K562 (cell line): ENCODE results near the gene SERAC1. TPM values are rescaled to one million over a fixed set of nuclear protein-coding genes. Genes with fewer than 3 reads are reported as not detected.

Experiments
- ATAC-seq: fragments of 200-7000 bp; cut with Tn5 transposase; 3 replicates; pipeline ENCODE4 v1.9.1; 2020; ENCODE audit warnings: moderate library complexity
- BruUV-seq: library from RNA; stranded (reverse); fragments of 400-500 nt; replicated peaks from 2 replicates; lab custom pipeline; 2021; lab: Mats Ljungman, UMichigan
- CTCF ChIA-PET: fragments of 300-600 bp; formaldehyde crosslinking; extraction: SDS; loops from one replicate; lab custom pipeline; 2021; ENCODE audit warnings: low intra/inter-chr PET ratio; lab: Yijun Ruan, JAX
- POLR2A ChIA-PET: fragments of 300-600, 350-650 bp; sonication (Branson Sonifier 250); formaldehyde crosslinking; extraction: SDS; loops from one replicate; lab custom pipeline; 2021; ENCODE audit warnings: antibody characterized with exemption, inconsistent platforms; lab: Yijun Ruan, JAX
- DNase-seq, 4 experiments: peaks; one replicate each; pipeline versions ENCODE4 v3.0.0 to v3.0.0-alpha.2; 2011 to 2018; ENCODE audit warnings: low spot score in 3 of 4, mixed read lengths in 3 of 4; ENCODE audit errors: extremely low read depth in 1 of 4
- FAIRE-seq: peaks from 2 replicates; lab custom pipeline; 2011; peaks lifted over from hg19 to GRCh38; lab: Jason Lieb, UNC
- H2AFZ ChIP-seq: 2 replicates; pipeline ENCODE4 v1.6.0; 2011; ENCODE audit warnings: low read depth, low read length, control low read depth, inconsistent platforms
- H3K27ac ChIP-seq: fragments of 200-600 bp; 3 replicates; pipeline ENCODE4 v1.8.0; 2011; ENCODE audit warnings: low read depth, mild to moderate bottlenecking, control low read depth, inconsistent platforms, low read length, moderate library complexity, mixed read lengths; ENCODE audit errors: extremely low read depth
- H3K27me3 ChIP-seq, 2 experiments: fragments of 300-600 bp in 1 of 2; 2 replicates in 1 of 2; 3 replicates in 1 of 2; pipeline versions ENCODE4 v1.6.0 to v1.8.0; 2011; ENCODE audit warnings: inconsistent platforms in 2 of 2, low read length in 2 of 2, mild to moderate bottlenecking in 1 of 2, mixed read lengths in 1 of 2, moderate library complexity in 1 of 2; ENCODE audit not compliant: control insufficient read depth in 2 of 2, insufficient read depth in 2 of 2
- H3K36me3 ChIP-seq: fragments of 300-600 bp; 3 replicates; pipeline ENCODE4 v1.8.0; 2011; ENCODE audit warnings: mild to moderate bottlenecking, low read length, inconsistent platforms; ENCODE audit not compliant: control insufficient read depth, insufficient read depth
- H3K4me1 ChIP-seq, 2 experiments: fragments of 200-600 bp in 1 of 2; replicated peaks in 1 of 2; 2 replicates in 1 of 2; 3 replicates in 1 of 2; pipeline versions ENCODE4 v1.5.1 to v1.8.0; 2011; ENCODE audit warnings: inconsistent platforms in 2 of 2, low read length in 2 of 2, mild to moderate bottlenecking in 1 of 2, mixed read lengths in 1 of 2, moderate library complexity in 1 of 2; ENCODE audit not compliant: control insufficient read depth in 2 of 2, insufficient read depth in 2 of 2
- H3K4me2 ChIP-seq: 2 replicates; pipeline ENCODE4 v1.6.1; 2011; ENCODE audit warnings: low read length, control low read depth, inconsistent platforms, mixed read lengths; ENCODE audit not compliant: insufficient read depth
- H3K4me3 ChIP-seq: fragments of 200-600 bp; sonication (generic), shearing (Covaris generic); 2 replicates; pipeline ENCODE4 v1.5.1; 2016; ENCODE audit warnings: control low read depth, inconsistent platforms
- H3K79me2 ChIP-seq: fragments of 200-600 bp; 3 replicates; pipeline ENCODE4 v1.8.0; 2011; ENCODE audit warnings: low read length, inconsistent platforms; ENCODE audit not compliant: control insufficient read depth, insufficient read depth
- H3K9ac ChIP-seq, 2 experiments: 2 replicates each; pipeline versions ENCODE4 v1.6.0 to v1.6.1; 2011; ENCODE audit warnings: low read depth in 2 of 2, low read length in 2 of 2, control low read depth in 1 of 2, inconsistent platforms in 1 of 2, mild to moderate bottlenecking in 1 of 2, mixed read lengths in 1 of 2; ENCODE audit not compliant: insufficient read depth in 1 of 2
- H3K9me1 ChIP-seq: one replicate; pipeline ENCODE4 v1.6.0; 2011; ENCODE audit warnings: inconsistent platforms, mild to moderate bottlenecking, low read length, moderate library complexity; ENCODE audit not compliant: control insufficient read depth, insufficient read depth
- H3K9me3 ChIP-seq: replicated peaks from 2 replicates; pipeline ENCODE4 v1.5.1; 2011; ENCODE audit warnings: low read depth, low read length, inconsistent platforms; ENCODE audit not compliant: control insufficient read depth, insufficient read depth
- H4K20me1 ChIP-seq: replicated peaks from 2 replicates; pipeline ENCODE4 v1.6.1; 2011; ENCODE audit warnings: low read length, inconsistent platforms, mixed read lengths; ENCODE audit not compliant: control insufficient read depth, insufficient read depth
- ADNP ChIP-seq: fragments of 200-800 bp; sonication (Bioruptor generic); IDR thresholded peaks from 2 replicates; pipeline ENCODE4 v1.6.1; 2016; ENCODE audit warnings: missing genetic modification characterization, missing compliant biosample characterization
- CEBPB ChIP-seq: fragments of 450-650 bp; IDR thresholded peaks from 2 replicates; pipeline ENCODE4 v1.6.1; 2016; ENCODE audit warnings: missing genetic modification characterization, missing compliant biosample characterization
- CEBPG ChIP-seq, 3 experiments: fragments of 200-800 bp in 1 of 3; sonication (Bioruptor generic) in 1 of 3; sonication (generic) in 1 of 3; formaldehyde crosslinking in 1 of 3; IDR thresholded peaks in 2 of 3; conservative IDR thresholded peaks in 1 of 3; 2 replicates each; pipeline versions ENCODE4 v1.6.1 to v1.8.0; 2016 to 2022; ENCODE audit warnings: missing compliant biosample characterization in 2 of 3, missing genetic modification characterization in 2 of 3, mild to moderate bottlenecking in 1 of 3, missing genetic modification reagents in 1 of 3
- EGR1 ChIP-seq: fragments of 450-650 bp; conservative IDR thresholded peaks from 2 replicates; pipeline ENCODE4 v1.6.1; 2017; ENCODE audit warnings: mild to moderate bottlenecking
- NR0B1 ChIP-seq: fragments of 450-650 bp; IDR thresholded peaks from one replicate; pipeline ENCODE4 v1.6.1; 2018; ENCODE audit warnings: mild to moderate bottlenecking, moderate library complexity; ENCODE audit not compliant: partially characterized antibody
- NR2C1 ChIP-seq, 2 experiments: fragments of 450-650 bp; IDR thresholded peaks; 2 replicates each; pipeline ENCODE4 v1.6.1; 2017; ENCODE audit warnings: mild to moderate bottlenecking in 2 of 2, antibody characterized with exemption in 1 of 2, inconsistent platforms in 1 of 2, missing compliant biosample characterization in 1 of 2, missing genetic modification characterization in 1 of 2
- PKNOX1 ChIP-seq: fragments of 450-650 bp; IDR thresholded peaks from 2 replicates; pipeline ENCODE4 v1.6.1; 2016
- RBM25 ChIP-seq: fragments of 200-400 bp; formaldehyde crosslinking; IDR thresholded peaks from 2 replicates; pipeline ENCODE4 v1.6.1; 2018; ENCODE audit warnings: low read length, low read depth, moderate library complexity; ENCODE audit not compliant: severe bottlenecking
- SAFB ChIP-seq: fragments of 200-400 bp; formaldehyde crosslinking; IDR thresholded peaks from 2 replicates; pipeline ENCODE4 v1.6.1; 2017; ENCODE audit warnings: low read depth, low read length, borderline replicate concordance
- WGBS: fragments of 100-300 bp; shearing (Covaris generic); methylation state at CpG from one replicate; pipeline ENCODE4 v1.1.6; 2016; ENCODE audit warnings: low coverage, mixed read lengths; ENCODE audit not compliant: insufficient coverage; ENCODE audit errors: missing lambda C conversion rate; 5-methylcytosine and 5-hydroxymethylcytosine counted together
- in situ Hi-C: fragments of 300-500 bp; cut with MboI; formaldehyde crosslinking; loops from 4 replicates; pipeline ENCODE4 v1.15.0; 2018; ENCODE audit warnings: inconsistent platforms, mixed read lengths
- intact Hi-C: fragments of 100-400 bp; cut with micrococcal nuclease; formaldehyde crosslinking; loops from 2 replicates; pipeline ENCODE4 v1.14.2; 2022
- polyA plus RNA-seq, 8 experiments: library from polyadenylated mRNA; depleted of rRNA in 4 of 8; stranded (reverse) in 5 of 8; unstranded in 3 of 8; fragments of >200 nt; fragmentation: Nextera tagmentation in 2 of 8; fragmentation: Illumina TruSeq in 1 of 8; extraction: Ambion mirVana in 2 of 8; extraction: Trizol in 1 of 8; gene quantifications; 2 replicates each; pipeline versions ENCODE4 v1.2.1 to v1.2.3, GENCODE V29; 2011 to 2014; ENCODE audit warnings: inconsistent platforms in 1 of 8, missing spikeins in 1 of 8
- total RNA-seq, 7 experiments: library from RNA; depleted of rRNA in 6 of 7; stranded (reverse); fragments of >200 nt in 6 of 7; fragmentation: Illumina TruSeq in 2 of 7; extraction: Trizol in 2 of 7; gene quantifications; 2 replicates each; pipeline versions ENCODE4 v1.2.1 to v1.2.3, GENCODE V29; 2011 to 2021; ENCODE audit warnings: low replicate concordance in 1 of 7
- TF ChIP-seq, protein P1 (sequence below), 2 experiments: fragments of 450-650 bp in 1 of 2; sonication (generic) in 1 of 2; formaldehyde crosslinking in 1 of 2; IDR thresholded peaks in 1 of 2; conservative IDR thresholded peaks in 1 of 2; 2 replicates each; pipeline versions ENCODE4 v1.6.1 to v1.8.1; 2016 to 2023; ENCODE audit warnings: mild to moderate bottlenecking in 2 of 2, moderate library complexity in 2 of 2, inconsistent platforms in 1 of 2, missing genetic modification reagents in 1 of 2
- TF ChIP-seq, protein P2 (sequence below), 2 experiments: IDR thresholded peaks in 1 of 2; conservative IDR thresholded peaks in 1 of 2; 2 replicates each; pipeline ENCODE4 v1.6.1; 2016; ENCODE audit warnings: low read depth in 2 of 2, mild to moderate bottlenecking in 1 of 2, missing compliant biosample characterization in 1 of 2, missing genetic modification characterization in 1 of 2, moderate library complexity in 1 of 2

The SERAC1 gene
- total and polyA plus RNA-seq, 9 of the 15 experiments (the other 6 are each of a cell fraction or from before 2014, with no cell fraction given), result 1.8 to 6.2 (median 2.8) TPM

DNA sequence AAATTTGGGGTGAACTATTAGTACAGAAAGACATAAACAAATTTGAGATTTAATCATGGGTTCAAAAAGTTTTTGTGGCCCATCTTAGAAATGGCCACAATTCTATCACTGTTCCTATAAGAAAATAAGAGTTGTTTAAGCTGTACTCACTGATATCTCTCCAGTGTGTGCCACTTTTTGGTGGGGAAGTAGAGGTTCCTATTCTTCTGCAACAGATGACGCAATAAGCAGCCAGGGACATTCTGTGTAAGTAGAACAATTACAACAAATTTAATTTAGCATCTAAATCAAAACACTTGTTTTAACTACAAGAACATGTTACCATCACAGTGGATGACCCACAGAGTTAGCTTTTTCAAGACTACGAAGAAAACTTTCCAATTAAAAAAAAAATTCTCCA is 9.9 kb downstream of the SERAC1 start (continued):
- TF ChIP-seq CEBPG (CRISPR knock-in tag; IDR thresholded peaks at IDR 0.05) (peak; percentile 62), CEBPG (tag; conservative IDR thresholded peaks at IDR 0.05 in 1 of 2, IDR thresholded peaks at IDR 0.05 in 1 of 2) (peak; percentile 78 to 89), SAFB (no peak), CEBPB (tag) (peak; percentile 94)
- TF ChIP-seq, protein P1, sequence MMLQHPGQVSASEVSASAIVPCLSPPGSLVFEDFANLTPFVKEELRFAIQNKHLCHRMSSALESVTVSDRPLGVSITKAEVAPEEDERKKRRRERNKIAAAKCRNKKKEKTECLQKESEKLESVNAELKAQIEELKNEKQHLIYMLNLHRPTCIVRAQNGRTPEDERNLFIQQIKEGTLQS (IDR thresholded peaks at IDR 0.05), result peak; percentile 66
- TF ChIP-seq, protein P1 (CRISPR knock-in tag; conservative IDR thresholded peaks at IDR 0.05), result no peak

DNA sequence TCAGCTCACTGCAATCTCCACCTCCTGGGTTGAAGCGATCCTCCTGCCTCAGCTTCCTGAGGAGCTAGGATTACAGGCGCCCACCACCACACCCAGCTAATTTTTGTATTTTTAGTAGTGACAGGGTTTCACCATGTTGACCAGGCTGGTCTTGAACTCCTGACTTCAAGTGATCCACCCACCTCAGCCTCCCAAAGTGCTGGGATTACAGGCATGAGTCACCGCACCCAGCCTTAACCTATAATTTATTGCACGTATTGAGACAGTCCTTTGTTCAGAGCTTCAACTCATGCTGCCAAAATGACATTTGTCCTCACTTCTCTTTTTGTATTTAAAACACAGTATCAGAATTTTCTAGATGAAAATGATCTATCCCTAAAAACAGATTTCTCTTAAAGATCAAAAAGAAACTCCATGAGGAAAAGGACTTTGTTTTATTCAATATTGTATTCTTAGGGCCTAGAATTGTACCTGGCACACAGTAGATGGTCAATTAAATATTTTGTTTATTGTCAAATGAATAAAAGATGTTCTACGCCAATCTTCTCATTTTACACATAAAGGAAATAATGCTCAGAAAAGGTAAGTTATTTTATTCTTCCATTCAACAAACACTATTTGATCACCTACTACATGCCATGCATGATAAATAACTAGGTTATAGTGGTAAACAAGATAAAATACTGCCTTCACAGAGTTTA is 10.8 kb downstream of the SERAC1 start:
- Histone ChIP-seq H3K79me2 (no peaks in the 10 kb centered on the region), H4K20me1 (no peaks in the 10 kb centered on the region), H3K27me3 (no peaks in the 10 kb centered on the region), H3K4me1 (no peaks in the 10 kb centered on the region), H3K4me2 (no peak overlapping the region), H3K36me3 (no peaks in the 10 kb centered on the region), H3K9me3 (no peaks in the 10 kb centered on the region), H3K4me3 (no peak overlapping the region), H3K9ac (no peak overlapping the region), H2AFZ (no peak overlapping the region), H3K9me1 (no peaks in the 10 kb centered on the region), H3K27ac (no peak overlapping the region)
- DNase-seq, result peak in 1 of 4 experiments; percentile 12
- intact Hi-C loops, result no loop called here
- ChIA-PET POLR2A (interaction anchor here (0.9 kb wide), 1 partner anchor 10 kb away, joined by 3 read pairs; no protein-coding TSS in a partner anchor), CTCF (no interaction called here)
- 44% methylated on average over 5 of the region's 5 CpGs for WGBS
- no peak for ATAC-seq
- no peak for FAIRE-seq
- BruUV-seq, result no TSS peak
- in situ Hi-C loops, result no loop called here
- peak; percentile 32; the same call in 1 of the 2 replicates for TF ChIP-seq PKNOX1
- TF ChIP-seq, protein P2, sequence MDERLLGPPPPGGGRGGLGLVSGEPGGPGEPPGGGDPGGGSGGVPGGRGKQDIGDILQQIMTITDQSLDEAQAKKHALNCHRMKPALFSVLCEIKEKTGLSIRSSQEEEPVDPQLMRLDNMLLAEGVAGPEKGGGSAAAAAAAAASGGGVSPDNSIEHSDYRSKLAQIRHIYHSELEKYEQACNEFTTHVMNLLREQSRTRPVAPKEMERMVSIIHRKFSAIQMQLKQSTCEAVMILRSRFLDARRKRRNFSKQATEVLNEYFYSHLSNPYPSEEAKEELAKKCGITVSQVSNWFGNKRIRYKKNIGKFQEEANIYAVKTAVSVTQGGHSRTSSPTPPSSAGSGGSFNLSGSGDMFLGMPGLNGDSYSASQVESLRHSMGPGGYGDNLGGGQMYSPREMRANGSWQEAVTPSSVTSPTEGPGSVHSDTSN (CRISPR knock-in tag; IDR thresholded peaks at IDR 0.05; ENCODE audit: low read depth), result no peak
- TF ChIP-seq, protein P2 (tag; conservative IDR thresholded peaks at IDR 0.05; ENCODE audit: low read depth), result 0 out of 2 replicates have a peak, but pooled peaks have one; percentile 16
- no peak for TF ChIP-seq NR0B1
- no peak for TF ChIP-seq NR2C1 (IDR thresholded peaks at IDR 0.05)
- no peak for TF ChIP-seq NR2C1 (tag; IDR thresholded peaks at IDR 0.05)
- TF ChIP-seq EGR1, result peak; percentile 51
- no peak for TF ChIP-seq ADNP (tag)
- peak; percentile 43 for TF ChIP-seq RBM25
